Immature natural killer cell (primary cell): ENCODE data around the gene MGLL. TPM values are rescaled to one million over a fixed set of nuclear protein-coding genes. Genes with fewer than 3 reads are reported as not detected.

Experiments
- DNase-seq, 3 donors: peaks; one replicate each; pipeline ENCODE4 v3.0.0; 2022; ENCODE audit warnings: mixed read lengths in 1 of 3
- H3K27ac Mint-ChIP-seq, 6 donors: one replicate each; pipeline ENCODE4 v1.8.0; 2020; ENCODE audit warnings: mixed read lengths in 6 of 6, mild to moderate bottlenecking in 5 of 6, inconsistent platforms in 4 of 6, moderate library complexity in 3 of 6
- H3K27me3 Mint-ChIP-seq, 3 donors: one replicate each; pipeline ENCODE4 v1.8.0; 2020 to 2021; ENCODE audit warnings: low read depth in 3 of 3, mild to moderate bottlenecking in 3 of 3, mixed read lengths in 3 of 3, moderate library complexity in 3 of 3, inconsistent platforms in 1 of 3
- H3K36me3 Mint-ChIP-seq, 3 donors: one replicate each; pipeline ENCODE4 v1.8.0; 2020; ENCODE audit warnings: mixed read lengths in 3 of 3, inconsistent platforms in 2 of 3, mild to moderate bottlenecking in 2 of 3
- H3K4me1 Mint-ChIP-seq, 2 donors: one replicate each; pipeline ENCODE4 v1.8.0; 2020; ENCODE audit warnings: inconsistent platforms in 2 of 2, mild to moderate bottlenecking in 2 of 2, mixed read lengths in 2 of 2, moderate library complexity in 1 of 2
- H3K4me3 Mint-ChIP-seq, 5 donors: one replicate each; pipeline ENCODE4 v1.8.0; 2020; ENCODE audit warnings: mild to moderate bottlenecking in 5 of 5, mixed read lengths in 5 of 5, inconsistent platforms in 3 of 5, moderate library complexity in 3 of 5
- H3K9me3 Mint-ChIP-seq, 6 donors: one replicate each; pipeline ENCODE4 v1.8.0; 2020; ENCODE audit warnings: mild to moderate bottlenecking in 6 of 6, mixed read lengths in 6 of 6, inconsistent platforms in 4 of 6, moderate library complexity in 3 of 6
- polyA plus RNA-seq, 3 donors: library from polyadenylated mRNA; unstranded; fragments of 300-500 nt; fragmentation: Illumina TruSeq; gene quantifications; one replicate each; pipeline ENCODE4 v1.2.3, GENCODE V29; 2021

The MGLL gene
- polyA plus RNA-seq, 3 donors from 2014 or later: 2.6 to 3.6 (median 2.6) TPM

DNA sequence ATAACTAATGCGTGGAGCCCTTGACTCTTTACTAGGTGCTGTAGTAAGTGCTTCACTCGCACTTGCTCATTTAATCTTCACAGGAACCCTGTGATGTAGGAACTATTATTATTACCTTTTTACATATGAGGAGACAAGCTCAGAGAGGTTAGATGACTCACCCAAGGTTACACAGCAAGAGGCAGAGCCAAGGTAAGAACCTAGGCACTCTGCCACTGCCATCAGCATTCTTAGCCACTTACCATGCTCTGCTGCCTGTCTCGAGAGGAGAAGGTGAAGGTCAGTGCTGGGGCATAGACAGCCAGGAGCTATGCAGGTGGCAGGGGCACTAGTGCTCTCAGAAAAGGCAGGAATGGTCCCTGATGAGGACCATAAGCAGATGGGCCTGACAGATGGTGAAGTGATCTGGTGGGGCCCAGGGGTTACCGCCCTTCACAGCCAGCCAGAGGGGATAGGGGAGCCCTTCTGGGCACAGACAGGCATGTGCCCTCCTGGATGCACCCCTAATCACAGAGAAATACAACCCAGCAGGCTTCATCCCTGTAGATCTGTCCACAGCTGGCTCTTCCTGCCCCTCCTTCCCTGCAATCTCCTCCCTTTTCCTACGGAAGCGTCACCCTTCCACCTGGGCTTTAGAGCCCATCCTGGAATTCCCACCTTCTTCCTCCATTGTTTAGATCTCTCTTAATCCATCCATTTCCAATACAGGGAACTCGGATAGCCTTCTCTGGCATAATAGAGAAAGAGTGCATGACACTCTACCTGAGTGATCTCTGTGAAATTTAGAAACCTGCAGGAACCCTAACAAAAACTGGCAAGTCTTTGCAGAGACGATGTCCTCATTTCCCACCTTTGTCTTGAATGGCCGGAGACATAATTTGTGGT lies 122.7 kb downstream of the MGLL start:
- no peak for DNase-seq
- H3K36me3 Mint-ChIP-seq: no peaks in the 10 kb centered on the region
- peaks cover 4 to 5% of the 10 kb centered on the region in 2 donors for H3K4me1 Mint-ChIP-seq
- H3K4me3 Mint-ChIP-seq: no peak overlapping the region
- no peak overlapping the region for H3K27ac Mint-ChIP-seq
- H3K27me3 Mint-ChIP-seq: peaks cover 0 to 2% (median 0%) of the 10 kb centered on the region in 3 donors
- no peaks in the 10 kb centered on the region for H3K9me3 Mint-ChIP-seq

DNA sequence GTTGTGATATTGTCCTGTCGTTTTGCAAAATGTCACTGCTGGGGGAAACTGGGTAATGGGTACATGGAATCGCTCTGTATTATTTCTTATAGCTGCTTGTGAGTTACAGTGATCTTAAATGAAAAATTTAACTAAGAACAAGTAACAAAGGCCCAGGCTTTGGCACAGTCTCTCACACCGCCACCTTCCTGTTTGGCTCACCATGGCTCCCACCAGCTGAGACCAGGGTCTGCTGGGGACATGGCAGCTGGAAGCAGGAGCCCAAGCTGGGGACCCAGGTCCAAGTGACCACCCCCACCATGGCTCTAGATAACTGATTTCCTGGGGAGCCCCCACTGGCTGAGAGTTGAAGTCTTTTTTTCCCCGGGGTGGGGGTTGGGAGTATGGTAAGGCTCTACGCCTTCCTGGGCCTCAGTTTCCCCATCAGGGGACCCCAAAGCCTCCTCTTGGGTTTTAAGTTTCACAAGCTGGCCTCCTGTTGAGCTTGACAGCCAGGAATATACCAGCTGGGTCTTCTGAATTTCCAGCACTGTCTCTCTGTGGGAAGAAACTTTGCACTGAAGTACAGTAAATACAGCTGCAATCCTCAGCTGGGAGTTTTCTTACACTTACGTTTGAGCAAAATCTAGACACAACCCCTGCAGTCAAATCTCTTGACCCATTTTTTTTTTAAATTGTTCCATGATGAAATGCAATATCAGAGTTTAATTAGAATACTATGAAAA lies 123.5 kb downstream of the MGLL start:
- no peaks in the 10 kb centered on the region for H3K9me3 Mint-ChIP-seq
- no peak for DNase-seq
- peaks cover 4 to 5% of the 10 kb centered on the region in 2 donors for H3K4me1 Mint-ChIP-seq
- no peak overlapping the region for H3K4me3 Mint-ChIP-seq
- H3K27me3 Mint-ChIP-seq: peaks cover 0 to 2% (median 0%) of the 10 kb centered on the region in 3 donors
- H3K36me3 Mint-ChIP-seq: no peaks in the 10 kb centered on the region
- no peak overlapping the region for H3K27ac Mint-ChIP-seq

DNA sequence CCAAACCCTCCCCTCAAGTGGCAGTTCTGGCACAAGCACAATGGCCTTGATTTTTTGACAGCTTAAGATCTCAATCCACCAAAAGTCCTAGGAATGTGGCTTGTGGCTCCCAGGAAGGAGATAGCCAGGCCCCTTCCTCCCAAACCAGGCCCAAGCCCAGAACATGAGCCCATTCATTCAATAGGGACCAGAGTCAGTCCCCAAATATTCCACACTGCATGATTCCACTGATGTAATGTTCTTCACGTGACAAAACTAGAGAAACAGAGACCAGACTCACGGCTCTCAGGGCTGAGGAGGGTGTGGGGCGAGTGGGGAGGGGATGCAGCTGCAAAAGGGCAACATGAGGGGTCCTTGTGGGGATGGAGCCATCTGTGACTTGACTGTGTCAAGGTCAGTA lies 124.0 kb downstream of the MGLL start:
- no peak overlapping the region for H3K27ac Mint-ChIP-seq
- no peak overlapping the region for H3K4me3 Mint-ChIP-seq
- H3K27me3 Mint-ChIP-seq: peaks cover 0 to 4% (median 0%) of the 10 kb centered on the region in 3 donors
- no peak for DNase-seq
- H3K36me3 Mint-ChIP-seq: no peaks in the 10 kb centered on the region
- H3K9me3 Mint-ChIP-seq: no peaks in the 10 kb centered on the region
- peaks cover 4 to 5% of the 10 kb centered on the region in 2 donors for H3K4me1 Mint-ChIP-seq

DNA sequence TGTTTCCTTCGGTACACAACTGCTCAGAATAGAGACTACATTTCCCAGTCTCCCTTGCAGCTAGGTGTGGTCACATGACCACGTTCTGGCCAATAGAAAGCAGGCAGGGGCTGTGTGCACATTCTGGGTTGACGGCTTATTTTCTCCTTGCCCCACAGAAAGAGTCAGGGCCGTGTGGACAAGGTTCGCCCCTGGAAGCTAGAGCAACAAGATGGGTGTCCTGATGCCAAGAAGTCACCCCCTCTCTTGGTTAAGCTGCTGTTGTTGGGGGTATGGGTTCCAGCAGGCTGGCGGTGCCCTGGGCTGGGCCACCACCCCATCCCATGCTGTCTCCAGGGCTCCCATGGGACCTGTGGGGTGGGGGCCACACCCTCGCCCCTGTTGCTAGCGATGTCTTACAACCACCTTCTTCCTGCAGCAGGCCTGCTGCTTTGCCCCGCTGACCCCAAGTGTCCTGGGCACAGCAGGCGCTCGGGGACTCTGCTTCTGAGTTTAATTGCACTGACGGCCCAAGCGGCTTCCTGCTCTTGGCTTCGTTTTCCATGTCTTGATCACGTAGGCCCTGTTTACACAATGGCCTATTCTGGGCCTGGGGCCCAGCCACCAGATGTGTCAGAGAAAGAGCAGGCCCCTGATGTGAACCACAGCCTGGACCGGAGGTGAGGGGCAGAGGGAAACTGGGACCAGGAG lies 124.6 kb downstream of the MGLL start:
- peak overlapping the region in 1 of 5 donors; percentile 18 for H3K4me3 Mint-ChIP-seq
- no peak overlapping the region for H3K27ac Mint-ChIP-seq
- H3K9me3 Mint-ChIP-seq: no peaks in the 10 kb centered on the region
- no peaks in the 10 kb centered on the region for H3K36me3 Mint-ChIP-seq
- peaks cover 4 to 5% of the 10 kb centered on the region in 2 donors for H3K4me1 Mint-ChIP-seq
- H3K27me3 Mint-ChIP-seq: peaks cover 0 to 8% (median 0%) of the 10 kb centered on the region in 3 donors
- DNase-seq: peak; percentile 36 to 47 (median 40)

DNA sequence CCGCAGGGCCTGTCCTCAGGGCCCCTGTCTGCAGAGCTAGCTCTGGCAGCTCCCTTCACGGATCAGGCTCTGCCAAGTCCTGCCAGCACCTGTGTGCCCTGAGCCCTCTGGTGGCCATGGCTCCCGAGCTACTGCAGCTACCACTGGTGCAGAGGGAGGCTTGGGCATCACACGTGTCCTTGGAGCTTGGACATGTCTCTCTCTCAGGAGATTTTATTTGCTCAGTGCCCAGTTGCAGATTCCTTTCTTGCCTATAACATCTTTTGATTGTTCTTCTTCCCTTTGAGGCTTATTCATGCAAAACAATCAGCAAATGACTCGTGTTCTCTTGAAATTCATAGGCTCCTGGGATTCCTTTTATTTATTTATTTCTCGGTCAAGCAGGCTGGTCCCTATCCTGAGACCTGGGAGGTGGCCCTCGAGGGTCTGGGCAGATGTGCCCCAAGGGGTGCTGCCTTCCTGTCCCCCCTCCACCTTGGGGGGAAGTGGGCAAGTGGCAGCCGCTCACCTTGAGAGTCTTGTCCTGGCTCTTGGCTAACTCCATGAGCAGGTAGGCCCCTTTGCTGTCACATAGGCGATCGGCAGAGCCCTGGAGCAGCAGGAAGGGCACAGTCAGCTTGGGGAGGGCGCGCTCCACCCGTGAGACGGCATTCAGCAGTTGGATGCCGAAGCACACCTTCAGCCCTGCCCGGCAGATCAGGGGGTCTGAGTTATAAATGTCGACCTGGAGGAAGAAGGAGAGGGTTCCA lies 127.7 kb downstream of the MGLL start:
- Mint-ChIP-seq H3K9me3 (no peaks in the 10 kb centered on the region), H3K36me3 (no peaks in the 10 kb centered on the region), H3K27me3 (peaks cover 0 to 8% (median 2%) of the 10 kb centered on the region in 3 donors), H3K27ac (no peak overlapping the region), H3K4me1 (peaks cover 4 to 5% of the 10 kb centered on the region in 2 donors), H3K4me3 (no peak overlapping the region)
- DNase-seq: peak; percentile 15 to 42 (median 16)

DNA sequence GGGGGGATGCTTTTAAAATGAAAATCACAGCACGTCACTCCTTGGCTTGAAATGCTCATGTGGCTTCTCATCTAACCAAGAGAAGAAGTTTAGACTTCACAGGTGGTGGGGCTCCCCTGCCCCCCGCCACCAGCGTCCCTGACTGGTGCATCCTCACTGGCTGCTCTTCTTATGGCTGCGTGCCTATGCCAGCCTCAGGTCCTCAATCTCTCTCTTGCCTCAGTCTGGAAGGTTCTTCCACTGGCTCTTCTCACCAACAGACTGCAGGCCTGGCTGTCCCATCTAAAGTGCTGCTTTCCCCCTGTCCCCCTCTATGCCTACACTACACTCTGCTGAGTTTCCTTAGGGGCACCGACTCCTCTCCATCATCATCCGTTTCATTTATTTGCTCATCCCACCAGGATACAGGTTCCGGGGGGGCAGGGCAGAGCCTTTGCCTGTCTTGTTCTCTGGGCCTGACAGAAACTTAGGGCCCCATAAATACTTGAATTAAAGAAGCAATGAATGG lies 128.9 kb downstream of the MGLL start:
- Mint-ChIP-seq H3K27me3 (peaks cover 1 to 8% (median 2%) of the 10 kb centered on the region in 3 donors), H3K36me3 (no peaks in the 10 kb centered on the region), H3K27ac (no peak overlapping the region), H3K9me3 (no peaks in the 10 kb centered on the region), H3K4me3 (no peak overlapping the region), H3K4me1 (peaks cover 3 to 4% of the 10 kb centered on the region in 2 donors)
- no peak for DNase-seq

DNA sequence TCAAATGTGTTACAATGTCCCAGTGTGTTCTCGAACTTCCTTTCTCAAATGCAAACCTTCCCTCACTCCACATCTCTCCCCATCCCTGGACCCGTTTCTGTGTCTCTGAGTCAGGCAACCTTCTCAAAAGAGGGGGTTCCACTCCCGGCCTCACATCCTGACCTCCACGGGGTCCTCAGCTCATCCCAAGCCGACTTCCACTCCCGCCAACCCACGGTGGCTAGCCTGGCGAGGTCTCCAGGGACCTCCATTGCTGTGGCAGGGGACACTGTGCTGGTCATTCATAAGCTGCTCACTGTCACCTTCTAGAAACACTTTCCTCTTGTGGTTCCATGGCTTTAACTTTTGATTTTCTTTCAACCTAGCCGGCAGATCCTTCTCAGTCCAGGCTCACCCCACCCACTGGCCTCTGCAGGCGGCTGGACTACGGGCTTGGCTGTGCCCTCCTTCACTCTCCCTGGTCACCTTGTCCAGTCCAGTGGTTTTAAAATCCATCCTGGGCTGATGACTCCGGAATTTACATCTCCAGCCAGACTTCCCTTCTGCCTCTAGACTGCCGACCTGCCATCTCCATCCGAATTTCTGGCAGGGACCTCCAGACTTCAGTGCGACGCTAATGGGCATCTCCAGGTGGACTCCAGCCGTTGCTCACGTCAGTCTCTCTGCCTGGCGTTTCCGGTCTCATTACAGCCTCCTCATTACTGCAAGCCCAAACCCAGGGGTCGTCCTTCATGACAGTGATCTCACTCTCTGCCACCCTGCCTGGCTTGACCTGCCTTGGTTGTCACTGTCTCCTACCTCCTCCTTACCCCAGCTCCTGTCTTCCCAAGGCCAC lies 129.6 kb downstream of the MGLL start:
- Mint-ChIP-seq H3K4me3 (no peak overlapping the region), H3K9me3 (no peaks in the 10 kb centered on the region), H3K27ac (no peak overlapping the region), H3K27me3 (peaks cover 2 to 7% (median 3%) of the 10 kb centered on the region in 3 donors), H3K4me1 (peaks cover 3 to 4% of the 10 kb centered on the region in 2 donors), H3K36me3 (no peaks in the 10 kb centered on the region)
- no peak for DNase-seq

DNA sequence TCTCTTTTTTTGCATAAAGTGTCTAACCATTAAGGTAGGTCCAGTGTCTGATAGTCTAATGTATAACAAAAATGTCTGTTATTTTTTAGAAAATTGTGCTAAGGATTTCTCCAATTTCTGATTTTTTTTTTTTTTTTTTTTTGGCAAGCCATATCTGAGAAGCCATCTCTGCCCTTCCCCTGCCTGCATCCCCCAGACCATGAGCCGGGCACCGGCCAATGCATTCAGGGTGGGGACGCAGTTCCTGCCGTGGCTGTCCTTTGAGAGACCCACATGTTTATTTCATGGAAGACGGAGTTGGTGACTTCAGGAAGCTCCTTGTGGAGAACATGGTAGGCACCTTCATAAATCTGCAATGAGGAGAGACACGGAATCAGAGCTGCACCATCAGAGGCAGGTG lies 130.3 kb downstream of the MGLL start:
- Mint-ChIP-seq H3K4me1 (no peaks in the 10 kb centered on the region), H3K9me3 (no peaks in the 10 kb centered on the region), H3K27me3 (peaks cover 2 to 7% (median 3%) of the 10 kb centered on the region in 3 donors), H3K4me3 (no peak overlapping the region), H3K36me3 (no peaks in the 10 kb centered on the region), H3K27ac (no peak overlapping the region)
- no peak for DNase-seq

DNA sequence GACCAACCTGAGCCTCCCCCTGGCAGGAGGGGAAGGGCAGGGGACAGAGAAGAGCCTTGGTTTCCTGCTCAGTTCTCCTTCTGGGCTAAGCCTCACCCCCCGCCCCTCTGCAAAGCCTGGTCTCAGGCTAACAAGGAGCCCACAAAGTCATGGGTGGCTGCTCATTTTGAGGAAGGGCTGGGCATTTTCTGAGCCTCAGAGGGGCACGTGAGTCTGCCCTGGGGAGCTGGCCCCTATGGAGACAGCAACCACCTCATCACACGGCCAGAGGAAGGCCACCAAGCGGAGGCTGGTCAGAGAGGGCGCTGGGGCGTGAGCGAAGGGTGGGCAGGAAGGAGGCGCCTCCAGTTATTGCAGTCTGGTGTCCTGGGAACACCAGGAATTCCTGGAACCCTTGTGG lies 130.8 kb downstream of the MGLL start:
- no peak overlapping the region for H3K27ac Mint-ChIP-seq
- no peak for DNase-seq
- H3K36me3 Mint-ChIP-seq: no peaks in the 10 kb centered on the region
- no peaks in the 10 kb centered on the region for H3K9me3 Mint-ChIP-seq
- H3K4me3 Mint-ChIP-seq: no peak overlapping the region
- peaks cover 2 to 7% (median 3%) of the 10 kb centered on the region in 3 donors for H3K27me3 Mint-ChIP-seq
- no peaks in the 10 kb centered on the region for H3K4me1 Mint-ChIP-seq

DNA sequence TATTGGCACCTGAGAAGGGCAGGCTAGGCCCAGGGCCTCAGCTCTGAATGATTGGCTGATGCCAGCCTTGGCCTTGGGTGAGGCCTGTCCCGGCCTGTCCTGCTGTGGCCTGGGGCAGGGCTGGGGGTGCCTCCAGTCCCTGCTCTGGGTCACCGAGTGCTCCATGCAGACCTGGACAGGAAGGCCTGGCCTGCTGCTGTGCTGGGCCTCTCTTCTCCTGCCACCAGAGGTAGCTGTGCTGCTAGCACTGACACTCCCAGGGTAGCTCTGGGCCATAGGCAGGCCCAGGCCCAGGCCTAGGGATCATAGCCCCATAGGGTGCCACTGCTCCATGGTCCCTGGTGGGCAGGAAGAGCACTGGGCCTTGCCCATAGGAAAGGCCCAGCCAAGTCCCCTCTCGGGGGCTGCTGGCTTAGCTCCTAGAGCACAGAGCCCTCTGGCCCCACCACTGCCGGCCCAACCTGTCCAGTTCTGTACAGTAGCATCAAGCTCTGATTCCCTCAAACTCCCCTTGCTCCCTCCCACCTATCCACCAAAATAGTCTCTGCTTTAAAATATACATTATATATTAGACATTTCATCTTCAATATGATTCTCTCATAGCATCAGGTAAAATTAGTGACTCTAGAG lies 131.4 kb downstream of the MGLL start:
- no peak overlapping the region for H3K4me3 Mint-ChIP-seq
- no peak for DNase-seq
- H3K27ac Mint-ChIP-seq: no peak overlapping the region
- peaks cover 2 to 7% (median 3%) of the 10 kb centered on the region in 3 donors for H3K27me3 Mint-ChIP-seq
- no peaks in the 10 kb centered on the region for H3K4me1 Mint-ChIP-seq
- no peaks in the 10 kb centered on the region for H3K9me3 Mint-ChIP-seq
- H3K36me3 Mint-ChIP-seq: no peaks in the 10 kb centered on the region

DNA sequence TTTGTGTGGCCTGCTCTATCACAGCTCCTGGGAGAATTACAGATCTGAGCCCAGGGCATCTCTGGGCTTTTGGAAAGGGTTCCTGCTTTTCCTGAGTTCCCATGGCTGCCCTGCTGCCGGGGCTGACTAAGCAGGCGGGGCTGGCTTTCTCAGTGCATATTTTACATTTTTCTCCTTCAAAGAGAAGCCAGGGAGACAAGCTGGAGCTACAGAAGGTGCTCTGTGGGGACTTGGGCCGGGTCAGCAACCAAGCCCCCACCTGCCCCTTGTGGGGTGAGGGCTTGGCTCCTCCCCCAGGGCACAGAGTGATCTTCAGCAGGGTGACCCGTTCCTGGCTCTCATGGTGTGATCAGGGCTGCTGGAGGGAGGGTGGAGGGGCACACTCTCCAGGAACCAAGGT lies 132.2 kb downstream of the MGLL start:
- Mint-ChIP-seq H3K4me3 (no peak overlapping the region), H3K27me3 (peaks cover 2 to 7% (median 3%) of the 10 kb centered on the region in 3 donors), H3K36me3 (no peaks in the 10 kb centered on the region), H3K9me3 (no peaks in the 10 kb centered on the region), H3K27ac (no peak overlapping the region), H3K4me1 (no peaks in the 10 kb centered on the region)
- DNase-seq: no peak

DNA sequence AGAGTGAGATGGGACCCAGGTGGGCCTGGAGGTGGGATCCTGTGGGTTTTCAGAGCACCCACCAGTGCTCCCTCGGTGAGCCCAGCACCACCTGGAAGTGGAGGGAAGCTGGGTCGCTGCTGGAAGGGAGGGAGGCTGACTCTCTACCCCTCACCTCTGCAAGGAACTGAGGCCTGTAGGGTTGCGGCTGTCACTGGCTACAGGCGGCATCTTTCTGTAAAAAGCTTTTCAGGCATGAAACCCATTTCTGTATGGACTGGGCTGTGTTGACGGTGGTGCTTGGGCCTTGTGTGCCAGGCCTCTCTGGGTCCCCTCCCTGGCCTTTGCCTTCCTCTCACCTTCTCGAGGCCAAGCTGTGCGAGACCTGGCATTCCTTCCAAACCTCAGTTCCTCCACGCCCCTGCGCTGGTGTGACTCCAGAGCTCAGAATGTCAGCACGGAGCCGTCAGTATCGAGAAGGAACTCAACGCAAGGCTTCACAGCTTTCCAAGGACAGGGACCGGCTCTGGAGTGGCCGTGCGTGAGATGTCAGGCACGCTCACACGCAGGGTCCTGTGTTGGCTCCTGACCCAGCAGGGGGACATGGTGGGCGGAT lies 133.0 kb downstream of the MGLL start:
- no peaks in the 10 kb centered on the region for H3K9me3 Mint-ChIP-seq
- peaks cover 2 to 7% (median 3%) of the 10 kb centered on the region in 3 donors for H3K27me3 Mint-ChIP-seq
- H3K4me1 Mint-ChIP-seq: no peaks in the 10 kb centered on the region
- no peaks in the 10 kb centered on the region for H3K36me3 Mint-ChIP-seq
- H3K4me3 Mint-ChIP-seq: no peak overlapping the region
- H3K27ac Mint-ChIP-seq: no peak overlapping the region
- no peak for DNase-seq
